WTC11 (cell line): ENCODE measurements around the gene ZNF579.

Source experiments
- ATF1 ChIP-seq: sonication (generic); formaldehyde crosslinking; IDR thresholded peaks from 2 replicates; pipeline ENCODE4 v1.8.1; 2023; ENCODE audit warnings: mild to moderate bottlenecking, moderate library complexity, missing genetic modification reagents
- CREM ChIP-seq: sonication (generic); formaldehyde crosslinking; IDR thresholded peaks from 2 replicates; pipeline ENCODE4 v1.8.1; 2022; ENCODE audit warnings: mild to moderate bottlenecking, missing genetic modification reagents, moderate library complexity
- CTCF ChIP-seq: fragments of 200-600 bp; IDR thresholded peaks from 2 replicates; pipeline ENCODE4 v1.8.0; 2022; ENCODE audit warnings: antibody characterized with exemption
- ELF4 ChIP-seq: sonication (generic); formaldehyde crosslinking; IDR thresholded peaks from 2 replicates; pipeline ENCODE4 v1.8.1; 2022; ENCODE audit warnings: low read depth, mild to moderate bottlenecking, moderate library complexity, missing genetic modification reagents
- FOXK1 ChIP-seq: sonication (generic); formaldehyde crosslinking; IDR thresholded peaks from 2 replicates; pipeline ENCODE4 v1.8.0; 2022; ENCODE audit warnings: mild to moderate bottlenecking, moderate library complexity, missing genetic modification reagents
- MLX ChIP-seq: sonication (generic); formaldehyde crosslinking; IDR thresholded peaks from 2 replicates; pipeline ENCODE4 v1.8.1; 2023; ENCODE audit warnings: mild to moderate bottlenecking, missing genetic modification reagents, moderate library complexity
- SP1 ChIP-seq: sonication (generic); formaldehyde crosslinking; conservative IDR thresholded peaks from 2 replicates; pipeline ENCODE4 v1.8.1; 2022; ENCODE audit warnings: missing genetic modification reagents
- ZNF263 ChIP-seq: sonication (generic); formaldehyde crosslinking; IDR thresholded peaks from 2 replicates; pipeline ENCODE4 v1.8.1; 2022; ENCODE audit warnings: low read depth, mild to moderate bottlenecking, moderate library complexity, missing genetic modification reagents

GRCh38 chr19:55535173-55535964, 45.3 kb downstream of the ZNF579 start:
- TF ChIP-seq CTCF (no peak), MLX (no peak), SP1 (CRISPR knock-in tag) (no peak), ELF4 (CRISPR knock-in tag) (no peak), ATF1 (CRISPR knock-in tag) (no peak), FOXK1 (no peak), CREM (CRISPR knock-in tag) (no peak), ZNF263 (no peak)
